Neural crest cell (in vitro differentiated cells): ENCODE measurements around the gene SH3D21. TPM values are rescaled to one million over a fixed set of nuclear protein-coding genes. Genes with fewer than 3 reads are reported as not detected.
A peak's percentile ranks its signal among the peaks of the same experiment; 100 is the strongest.

Experiments used
- DNase-seq: peaks from one replicate; pipeline ENCODE4 v3.0.0; 2021; ENCODE audit warnings: low read depth, mixed read lengths, low spot score
- H3K27ac Mint-ChIP-seq: one replicate; pipeline ENCODE4 v1.8.0; 2021; ENCODE audit warnings: mild to moderate bottlenecking, mixed read lengths; ENCODE audit not compliant: unreplicated experiment
- H3K27me3 Mint-ChIP-seq: 2 replicates; pipeline ENCODE4 v1.8.0; 2021; ENCODE audit warnings: low read depth, mild to moderate bottlenecking, mixed read lengths
- H3K36me3 Mint-ChIP-seq: 2 replicates; pipeline ENCODE4 v1.8.0; 2021; ENCODE audit warnings: low read depth, mild to moderate bottlenecking, mixed read lengths
- H3K4me1 Mint-ChIP-seq: 2 replicates; pipeline ENCODE4 v1.8.0; 2021; ENCODE audit warnings: mixed read lengths
- H3K4me3 Mint-ChIP-seq: one replicate; pipeline ENCODE4 v1.8.0; 2021; ENCODE audit warnings: mild to moderate bottlenecking, mixed read lengths
- H3K9me3 Mint-ChIP-seq: 2 replicates; pipeline ENCODE4 v1.8.0; 2021; ENCODE audit warnings: mixed read lengths
- CTCF ChIP-seq: fragments of 200-600 bp; sonication (generic); conservative IDR thresholded peaks from 2 replicates; pipeline ENCODE4 v1.5.0; 2021; ENCODE audit warnings: antibody characterized with exemption, mild to moderate bottlenecking
- total RNA-seq: library from RNA; stranded (reverse); gene quantifications from 2 replicates; pipeline ENCODE4 v1.2.1, GENCODE V29; 2021

SH3D21 gene
- total RNA-seq, 1 donor from 2014 or later, result 5.4 TPM

DNA sequence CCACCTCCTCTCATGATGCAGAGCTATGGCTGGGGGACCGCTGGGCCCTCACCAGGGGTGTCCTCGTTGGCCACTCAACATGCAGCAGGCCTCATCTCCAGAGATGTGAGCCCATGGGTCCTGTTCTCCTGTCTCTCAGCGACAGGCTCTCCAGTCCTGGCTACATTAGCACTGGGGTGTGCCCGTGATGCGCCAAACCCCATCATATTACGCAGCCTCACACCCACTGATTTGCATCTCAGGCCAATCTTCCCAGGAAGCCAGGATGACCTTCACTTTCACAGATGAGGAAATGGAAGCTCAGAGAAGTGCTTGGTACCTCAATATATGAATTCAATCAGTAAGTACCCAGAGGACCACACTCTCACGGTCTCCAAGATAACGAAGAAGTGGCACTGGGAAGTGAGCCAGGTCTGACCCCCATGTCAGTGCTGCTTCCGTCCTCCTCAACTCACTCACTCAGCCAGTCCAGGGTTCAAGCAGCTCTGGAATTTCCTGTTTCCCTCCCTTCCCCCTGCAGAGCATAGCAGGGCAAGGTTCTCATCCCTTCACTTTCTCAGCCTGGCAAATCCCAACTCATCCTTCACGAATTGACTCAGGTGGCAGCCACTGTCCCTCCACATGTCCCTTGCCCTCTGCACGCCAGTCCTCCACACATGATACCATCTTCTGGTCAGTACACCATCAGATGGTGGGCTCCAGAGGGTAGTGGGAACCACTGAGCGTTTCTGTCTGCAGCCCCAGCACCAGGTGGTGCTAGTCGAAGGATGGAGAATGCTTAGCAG is 46.1 kb downstream of the SH3D21 start:
- H3K36me3 Mint-ChIP-seq, result peaks cover 2% of the 10 kb centered on the region
- peaks cover 27% of the 10 kb centered on the region for H3K4me1 Mint-ChIP-seq
- H3K27me3 Mint-ChIP-seq, result no peaks in the 10 kb centered on the region
- no peaks in the 10 kb centered on the region for H3K9me3 Mint-ChIP-seq
- no peak for TF ChIP-seq CTCF
- H3K27ac Mint-ChIP-seq, result peak overlapping the region; percentile 83
- no peak for DNase-seq
- no peak overlapping the region for H3K4me3 Mint-ChIP-seq

DNA sequence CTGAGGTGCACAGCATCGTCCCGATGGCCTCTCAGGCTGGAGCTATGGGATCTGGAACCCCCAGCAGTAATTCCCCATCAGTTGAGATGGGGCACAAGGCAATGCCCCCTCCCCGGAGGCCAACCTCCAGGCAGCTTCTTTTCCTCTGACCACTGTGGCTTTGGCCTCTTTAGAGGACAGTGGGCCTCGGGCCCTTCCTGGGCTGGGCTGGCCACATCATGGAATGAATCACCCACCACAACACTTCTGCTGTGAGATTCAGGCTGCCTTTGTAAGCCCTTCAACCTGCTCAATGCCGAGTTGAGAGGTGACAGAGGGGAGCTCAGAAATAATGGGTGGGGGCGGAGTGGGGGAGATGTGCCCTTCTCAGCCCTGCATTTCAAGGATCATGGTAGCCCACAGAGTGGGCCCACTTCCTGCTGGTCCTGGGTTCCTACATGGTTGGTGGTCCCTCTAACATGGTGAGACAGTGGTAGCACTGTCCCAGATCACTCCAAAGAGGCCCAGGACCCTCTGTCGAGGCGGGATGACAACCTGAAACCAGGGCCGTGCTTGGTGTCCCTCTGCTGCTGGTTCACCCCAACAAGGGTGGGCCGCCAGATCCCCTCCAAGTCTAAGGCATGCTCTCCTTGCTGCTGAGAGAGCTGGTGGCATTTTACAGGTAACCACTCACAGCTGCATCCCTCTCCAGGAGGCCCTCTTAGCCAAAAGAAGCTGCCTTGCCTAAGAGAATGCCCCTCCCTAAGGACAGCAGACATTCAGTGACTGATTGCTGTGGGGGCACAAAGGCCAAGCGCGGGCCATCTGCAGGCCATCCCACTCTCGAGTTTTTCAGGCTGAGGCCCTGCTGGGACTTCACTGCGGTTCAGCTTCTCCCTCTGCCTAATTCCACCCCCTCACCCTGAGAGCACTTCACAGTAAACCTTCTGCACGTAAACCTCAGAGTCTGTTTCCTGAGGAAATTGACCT is 47.0 kb downstream of the SH3D21 start:
- no peaks in the 10 kb centered on the region for H3K27me3 Mint-ChIP-seq
- no peak overlapping the region for H3K4me3 Mint-ChIP-seq
- H3K27ac Mint-ChIP-seq, result no peak overlapping the region
- DNase-seq, result no peak
- no peaks in the 10 kb centered on the region for H3K9me3 Mint-ChIP-seq
- peaks cover 27% of the 10 kb centered on the region for H3K4me1 Mint-ChIP-seq
- H3K36me3 Mint-ChIP-seq, result peaks cover under 1% of the 10 kb centered on the region
- TF ChIP-seq CTCF, result no peak

- no peak for DNase-seq
- Mint-ChIP-seq H3K27ac (peak overlapping the region; percentile 43), H3K27me3 (no peaks in the 10 kb centered on the region), H3K9me3 (no peaks in the 10 kb centered on the region), H3K4me1 (peaks cover 27% of the 10 kb centered on the region), H3K4me3 (no peak overlapping the region), H3K36me3 (no peaks in the 10 kb centered on the region)
- TF ChIP-seq CTCF, result no peak
These were observed 48.3 kb downstream of the SH3D21 start for GRCh38 chr1:36354486-36354885.

DNA sequence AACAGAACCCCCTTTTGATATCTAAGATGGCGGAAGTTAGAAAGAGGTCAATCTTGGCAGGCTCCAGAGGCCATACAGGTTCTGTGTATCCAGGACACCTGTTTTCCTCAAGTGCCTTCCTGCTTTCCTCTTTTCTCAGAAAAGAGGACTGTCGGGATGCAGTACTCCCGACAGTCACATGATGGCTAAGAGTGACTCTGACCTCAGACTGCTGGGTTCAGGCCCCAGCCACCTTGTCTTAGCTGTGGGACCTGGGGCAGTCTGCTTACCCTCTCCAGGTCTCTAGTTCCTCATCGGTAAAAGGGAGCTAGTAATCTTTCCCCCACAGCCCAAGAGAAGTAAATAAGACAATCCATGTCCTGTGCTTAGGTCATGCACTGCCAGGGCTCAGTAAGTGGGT is 49.6 kb downstream of the SH3D21 start:
- no peak for TF ChIP-seq CTCF
- no peak for DNase-seq
- Mint-ChIP-seq H3K4me3 (no peak overlapping the region), H3K36me3 (no peaks in the 10 kb centered on the region), H3K27me3 (no peaks in the 10 kb centered on the region), H3K9me3 (no peaks in the 10 kb centered on the region), H3K4me1 (peaks cover 22% of the 10 kb centered on the region), H3K27ac (no peak overlapping the region)

DNA sequence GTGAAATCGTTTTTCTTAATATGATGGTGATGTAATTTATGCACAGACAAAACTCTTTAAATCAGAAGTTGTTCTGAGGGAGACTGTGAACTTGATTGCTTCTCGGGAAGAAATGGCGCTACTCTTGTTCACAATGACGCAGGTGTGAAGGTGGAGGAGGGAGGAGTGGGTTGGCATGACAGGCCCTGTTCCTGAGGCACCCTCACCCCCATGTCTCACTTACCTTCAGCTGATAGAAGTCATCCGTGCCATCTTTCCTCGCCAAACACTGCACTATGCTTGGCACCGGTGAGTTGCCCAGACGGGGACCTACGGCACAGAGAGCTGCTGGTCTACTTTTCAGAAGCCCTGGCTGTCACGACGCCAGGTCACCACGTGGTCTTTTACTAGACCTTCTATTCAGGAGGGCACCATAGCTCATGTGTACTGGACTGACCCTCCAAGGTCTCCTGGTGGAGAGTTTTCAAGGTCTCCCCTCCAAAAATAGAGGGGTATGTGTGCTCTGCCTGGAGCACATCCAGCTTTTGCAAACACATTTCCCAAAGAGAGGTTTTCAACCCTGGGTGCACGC is 52.4 kb downstream of the SH3D21 start:
- no peaks in the 10 kb centered on the region for H3K36me3 Mint-ChIP-seq
- no peak for TF ChIP-seq CTCF
- no peak overlapping the region for H3K4me3 Mint-ChIP-seq
- no peaks in the 10 kb centered on the region for H3K9me3 Mint-ChIP-seq
- H3K27me3 Mint-ChIP-seq, result no peaks in the 10 kb centered on the region
- DNase-seq, result no peak
- H3K27ac Mint-ChIP-seq, result no peak overlapping the region
- H3K4me1 Mint-ChIP-seq, result peaks cover 6% of the 10 kb centered on the region
